GM18517 (cell line): ENCODE measurements around the gene TMIE.

Experiments
- ATAC-seq: cut with Tn5 transposase; IDR thresholded peaks from one replicate; pipeline ENCODE4 v1.9.1; 2021; ENCODE audit warnings: mild to moderate bottlenecking, moderate library complexity; ENCODE audit not compliant: unreplicated experiment

TMIE gene

GRCh38 chr3:46668591-46668990 lies 32.6 kb upstream of the TMIE start:
- no peak for ATAC-seq

- no peak for ATAC-seq
Measured at GRCh38 chr3:46669191-46669999, 31.8 kb upstream of the TMIE start.

GRCh38 chr3:46670000-46670890 lies 30.9 kb upstream of the TMIE start:
- ATAC-seq: no peak

- no peak for ATAC-seq
Measured at GRCh38 chr3:46670891-46671427, 30.2 kb upstream of the TMIE start.

GRCh38 chr3:46671541-46672348 lies 29.4 kb upstream of the TMIE start:
- no peak for ATAC-seq

GRCh38 chr3:46672349-46672695 lies 28.9 kb upstream of the TMIE start:
- ATAC-seq: no peak

GRCh38 chr3:46673151-46674030 lies 27.8 kb upstream of the TMIE start:
- no peak for ATAC-seq

- ATAC-seq: no peak
Measured at GRCh38 chr3:46674031-46674845, 27.0 kb upstream of the TMIE start.

GRCh38 chr3:46675426-46675825 lies 25.8 kb upstream of the TMIE start:
- ATAC-seq: no peak

GRCh38 chr3:46675843-46676567 lies 25.2 kb upstream of the TMIE start:
- ATAC-seq: no peak

- ATAC-seq: no peak
Measured at GRCh38 chr3:46676601-46677410, 24.4 kb upstream of the TMIE start.

- no peak for ATAC-seq
Measured at GRCh38 chr3:46677411-46677726, 23.8 kb upstream of the TMIE start.

GRCh38 chr3:46678280-46678679 lies 22.9 kb upstream of the TMIE start:
- ATAC-seq: no peak

- ATAC-seq: no peak
Measured at GRCh38 chr3:46679681-46680080, 21.5 kb upstream of the TMIE start.

- no peak for ATAC-seq
Measured at GRCh38 chr3:46680298-46680826, 20.8 kb upstream of the TMIE start.

- no peak for ATAC-seq
Measured at GRCh38 chr3:46681387-46681786, 19.8 kb upstream of the TMIE start.

GRCh38 chr3:46681856-46682540 lies 19.2 kb upstream of the TMIE start:
- ATAC-seq: no peak
